GM18870 (cell line): ENCODE data around the gene NR6A1.

Experiments
- ATAC-seq: cut with Tn5 transposase; IDR thresholded peaks from one replicate; pipeline ENCODE4 v1.9.1; 2021; ENCODE audit warnings: moderate library complexity; ENCODE audit not compliant: unreplicated experiment

NR6A1 gene

DNA sequence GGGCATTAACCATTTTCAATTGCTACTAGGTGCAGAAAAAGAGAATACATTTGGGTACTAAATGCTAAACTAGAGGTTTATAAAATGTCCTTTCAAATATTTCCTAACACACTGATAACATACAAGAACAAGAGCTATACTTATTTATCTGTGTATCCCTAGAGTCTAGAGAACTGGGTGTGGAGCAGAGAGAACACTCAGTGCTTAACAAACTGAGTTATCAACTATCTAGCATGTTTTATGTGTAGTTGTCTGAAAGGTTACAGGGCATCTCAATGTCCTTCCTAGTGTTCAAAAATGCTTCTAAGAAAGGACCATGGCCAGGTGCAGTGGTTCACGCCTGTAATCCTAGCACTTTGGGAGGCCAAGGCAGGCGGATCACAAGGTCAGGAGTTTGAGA lies 40.3 kb downstream of the NR6A1 start:
- no peak for ATAC-seq

DNA sequence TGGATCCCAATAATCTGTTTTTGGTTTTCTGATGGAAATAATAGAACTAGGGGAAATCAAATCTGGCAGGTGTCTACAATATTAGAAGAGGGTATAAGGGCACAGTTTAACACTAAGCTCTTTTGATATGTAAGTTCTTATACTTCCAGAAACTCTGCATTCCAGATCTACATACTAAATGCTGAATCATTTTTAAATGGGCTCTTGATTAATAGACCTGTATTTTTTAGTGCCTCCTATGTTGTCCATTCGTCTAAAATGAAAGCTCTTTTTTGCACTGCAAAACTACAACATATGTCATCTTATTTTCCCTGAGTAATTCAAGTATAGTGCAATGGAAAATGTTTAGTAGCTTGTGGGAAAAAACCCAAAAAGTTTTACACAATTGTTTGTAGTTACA lies 44.2 kb downstream of the NR6A1 start:
- ATAC-seq: no peak

DNA sequence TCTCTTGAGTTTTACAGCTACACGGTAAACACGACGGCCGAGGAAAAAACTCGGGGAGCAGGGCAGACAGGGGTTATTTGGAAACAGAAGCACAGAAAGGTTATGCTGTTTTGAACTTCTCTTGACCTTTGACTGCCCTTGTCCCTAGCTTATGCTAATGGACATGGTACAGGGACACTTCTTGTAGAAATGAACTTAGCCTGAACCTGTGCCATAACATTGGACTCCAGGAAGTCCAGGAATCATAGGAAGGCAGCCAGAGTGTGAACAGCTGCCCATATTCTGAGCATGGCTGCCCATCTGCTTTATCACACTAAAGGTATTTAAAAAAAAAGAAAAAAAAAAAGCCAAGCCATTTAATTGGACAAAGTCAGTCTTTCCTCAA lies 46.1 kb downstream of the NR6A1 start:
- no peak for ATAC-seq

DNA sequence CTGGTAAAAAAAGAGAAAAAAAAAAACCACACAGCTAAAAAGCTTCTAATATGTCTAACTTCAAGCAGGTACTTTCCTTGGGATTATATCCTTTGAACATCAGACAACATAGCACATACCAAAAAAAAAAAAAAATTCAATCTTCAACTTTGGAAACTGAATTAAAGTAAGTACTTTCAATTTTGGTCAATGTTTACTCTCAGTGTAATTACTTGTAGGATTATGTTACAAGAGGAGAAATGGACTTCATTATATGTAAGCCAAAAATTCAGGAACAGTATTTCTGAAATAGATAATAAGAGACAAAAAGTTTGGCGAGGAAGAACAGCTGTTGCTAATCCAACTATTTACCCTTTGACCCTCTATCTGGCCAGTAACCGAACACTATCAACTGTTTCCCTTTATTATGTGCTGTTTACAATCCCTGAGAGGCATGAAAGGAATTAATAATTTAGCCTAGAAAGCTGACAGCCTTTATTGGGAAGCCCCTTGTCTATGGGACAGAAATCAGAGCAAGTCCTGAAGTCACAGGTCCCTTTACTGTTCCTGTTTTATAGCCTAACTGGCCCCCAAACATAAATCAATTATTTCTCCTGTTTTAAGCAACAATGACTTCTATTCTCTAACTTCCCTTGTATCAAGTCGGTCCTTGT lies 46.6 kb downstream of the NR6A1 start:
- no peak for ATAC-seq

DNA sequence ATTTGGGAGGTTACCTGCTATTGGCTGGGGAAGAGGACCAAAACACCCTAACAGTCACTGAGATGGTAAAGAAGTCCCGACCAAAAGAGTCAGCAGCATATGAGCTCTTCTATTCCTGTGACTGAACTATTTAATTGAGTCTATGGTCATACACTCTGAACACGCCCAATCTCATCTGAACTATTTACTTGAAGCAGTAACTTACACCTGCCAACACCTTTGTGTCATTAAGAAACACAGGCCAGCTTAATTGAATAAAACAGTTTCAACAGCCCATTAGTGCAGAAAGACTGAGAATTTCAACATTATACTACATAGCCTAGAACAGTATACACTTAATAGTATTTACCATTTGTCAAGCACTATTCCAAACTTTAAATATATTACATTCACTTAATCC lies 47.8 kb downstream of the NR6A1 start:
- no peak for ATAC-seq

GRCh38 chr9:124721109-124721906 lies 49.8 kb downstream of the NR6A1 start:
- no peak for ATAC-seq

DNA sequence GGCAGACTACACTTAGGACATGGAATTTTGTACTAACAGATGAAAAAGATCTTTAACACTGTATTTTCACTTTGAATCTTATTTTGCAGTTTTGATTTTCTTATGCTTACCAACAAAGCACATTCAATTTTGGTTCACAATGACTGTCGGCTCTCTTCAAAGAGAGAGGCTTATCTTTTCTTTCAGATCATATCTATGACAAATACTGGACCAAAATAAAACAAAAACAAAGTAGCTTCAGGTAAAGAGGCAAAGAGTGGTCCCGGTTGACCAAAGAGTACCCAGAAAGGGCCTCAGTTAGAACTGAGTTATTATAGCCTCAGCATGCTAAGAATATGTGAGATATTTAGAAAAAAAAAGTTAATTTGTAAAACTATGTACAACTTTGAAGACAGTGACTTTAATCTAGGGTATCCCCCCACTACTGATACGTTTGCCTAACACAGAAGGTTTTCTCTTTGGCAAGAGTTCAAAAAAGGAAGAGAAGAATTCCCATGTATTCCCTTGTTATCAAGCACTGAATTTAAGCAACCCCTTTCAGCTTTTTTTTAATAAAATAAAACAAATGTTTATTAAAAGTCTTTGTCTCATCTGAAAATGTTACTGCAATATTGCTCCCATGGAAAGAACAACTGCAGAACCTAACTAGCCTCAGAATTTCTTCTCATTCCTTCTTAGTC lies 50.5 kb downstream of the NR6A1 start:
- no peak for ATAC-seq

- ATAC-seq: no peak
Measured at GRCh38 chr9:124718928-124719327, 52.2 kb downstream of the NR6A1 start.

DNA sequence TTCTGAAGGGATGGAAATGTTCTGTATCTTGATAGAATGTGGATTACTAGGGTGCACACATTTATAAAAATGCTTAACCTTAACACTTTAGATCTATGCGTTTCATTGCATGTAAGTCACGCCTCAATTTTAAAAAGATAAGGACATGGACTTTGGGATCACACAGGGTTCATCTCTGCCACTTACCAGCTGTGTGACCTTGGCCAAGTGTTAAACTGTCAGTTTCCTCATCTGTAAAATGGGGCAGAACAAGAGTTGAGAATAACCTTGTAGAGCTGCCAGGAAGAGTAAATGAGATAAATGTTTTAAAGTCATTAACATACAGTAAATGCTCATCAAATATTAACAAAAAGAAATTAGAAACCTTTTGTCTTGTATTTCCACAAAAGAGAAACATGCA lies 53.5 kb downstream of the NR6A1 start:
- no peak for ATAC-seq

DNA sequence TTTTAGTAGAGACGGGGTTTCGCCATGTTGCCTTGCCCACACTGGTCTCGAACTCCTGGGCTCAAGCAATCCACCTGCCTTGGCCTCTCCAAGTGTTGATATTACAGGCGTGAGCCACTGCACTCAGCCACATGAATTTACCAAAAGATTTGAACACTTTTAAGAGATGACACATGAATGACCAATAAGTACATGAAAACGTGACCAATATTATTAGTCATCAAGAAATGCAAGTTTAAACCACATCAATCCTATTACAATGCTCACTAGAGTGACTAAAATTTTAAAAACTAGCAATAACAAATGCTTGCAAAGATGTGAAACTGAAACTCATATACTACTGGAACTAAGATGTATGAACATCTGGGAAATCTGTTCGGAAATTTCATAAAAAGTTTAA lies 54.3 kb downstream of the NR6A1 start:
- no peak for ATAC-seq

- no peak for ATAC-seq
Measured at GRCh38 chr9:124710766-124711165, 60.3 kb downstream of the NR6A1 start.

- ATAC-seq: no peak
Measured at GRCh38 chr9:124709292-124709690, 61.8 kb downstream of the NR6A1 start.

DNA sequence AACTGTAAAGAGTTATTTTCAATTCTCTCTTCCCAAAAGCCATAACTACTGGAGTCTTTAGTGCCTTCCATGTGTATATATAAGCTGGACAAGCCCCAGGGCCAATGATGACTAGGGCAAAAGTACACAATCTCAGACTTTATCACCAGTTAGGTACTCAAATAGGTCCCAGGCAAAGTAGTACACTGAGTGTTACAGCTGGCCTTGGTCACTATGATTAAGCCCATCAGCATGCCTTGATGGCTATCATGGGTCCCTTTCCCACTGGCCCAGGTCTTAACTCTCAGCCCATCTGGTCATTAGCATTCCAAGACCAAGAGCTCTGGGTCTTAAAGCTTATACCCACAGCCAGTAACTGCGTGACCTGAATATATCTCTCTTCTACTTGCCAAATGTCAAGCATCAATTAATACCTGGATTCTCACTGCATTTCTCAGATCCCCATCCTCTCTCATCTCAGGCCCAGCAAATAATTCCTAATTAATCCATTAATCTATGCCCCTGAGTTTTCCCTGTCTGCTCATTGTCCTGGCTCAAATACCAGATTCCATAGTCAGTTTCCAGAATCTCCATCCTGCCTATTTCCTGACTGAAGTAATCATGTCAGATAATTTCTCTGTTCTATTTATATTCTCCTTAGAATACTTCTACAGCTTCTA lies 62.3 kb downstream of the NR6A1 start:
- ATAC-seq: no peak

- ATAC-seq: no peak
Measured at GRCh38 chr9:124708074-124708473, 63.0 kb downstream of the NR6A1 start.

- ATAC-seq: no peak
Measured at GRCh38 chr9:124707666-124708065, 63.4 kb downstream of the NR6A1 start.

DNA sequence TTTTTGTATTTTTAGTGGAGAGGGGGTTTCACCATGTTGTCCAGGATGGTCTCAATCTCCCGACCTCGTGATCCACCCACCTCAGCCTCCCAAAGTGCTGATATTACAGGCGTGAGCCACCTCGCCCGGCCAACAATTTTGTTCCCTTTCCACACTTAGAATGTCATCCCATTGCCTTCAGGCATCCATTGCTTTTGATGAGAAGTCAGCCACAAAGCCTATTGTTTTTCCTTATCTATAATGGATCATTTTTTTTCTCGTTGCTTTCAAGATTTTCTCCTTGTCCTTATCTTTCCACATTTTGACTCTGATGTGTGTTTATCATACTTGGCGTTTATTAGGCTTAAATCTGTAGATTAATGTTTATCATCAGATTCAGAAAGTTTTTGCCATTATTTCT lies 64.4 kb downstream of the NR6A1 start:
- ATAC-seq: no peak

GRCh38 chr9:124699575-124699974 lies 71.5 kb downstream of the NR6A1 start:
- no peak for ATAC-seq

GRCh38 chr9:124698265-124698664 lies 72.8 kb downstream of the NR6A1 start:
- ATAC-seq: no peak

DNA sequence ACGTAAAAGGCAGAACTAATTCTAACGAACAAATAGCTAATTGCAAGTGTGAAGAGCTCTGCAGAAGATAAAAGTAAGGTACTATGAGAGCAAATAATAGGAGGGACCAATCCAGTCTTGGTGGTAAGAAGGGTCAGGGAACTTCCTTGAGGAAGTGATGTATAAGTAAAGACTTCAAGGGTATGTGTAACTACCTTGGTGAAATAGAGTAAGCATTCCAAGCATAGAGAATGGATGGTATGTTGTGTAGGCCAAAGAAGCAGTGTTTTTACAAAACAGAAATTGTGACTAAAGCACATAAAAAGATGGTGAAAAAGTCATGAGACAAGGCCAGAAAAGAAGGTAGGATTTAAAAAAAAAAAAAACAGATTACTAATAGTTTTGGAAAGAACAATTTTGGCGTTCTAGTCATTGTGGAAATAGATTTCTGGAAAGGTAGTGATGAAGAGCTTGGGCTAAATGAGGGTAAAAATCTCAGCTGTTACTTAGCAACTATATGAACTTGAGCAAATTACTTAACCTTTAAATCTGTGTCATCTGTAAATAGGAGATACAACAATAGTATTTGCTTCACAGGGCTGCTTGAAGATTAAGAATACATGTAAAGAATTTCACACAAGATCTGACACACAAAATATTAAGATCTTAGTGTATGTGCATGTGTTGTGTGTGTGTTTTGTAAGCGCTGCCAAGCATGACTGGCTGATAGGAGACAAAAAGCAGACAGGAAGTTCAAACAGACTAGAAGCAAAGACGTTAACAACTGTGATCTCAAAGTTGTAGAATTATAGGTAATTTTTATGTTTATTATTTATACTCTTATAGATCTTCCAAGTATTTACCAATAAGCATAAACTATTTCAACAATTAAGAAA lies 73.5 kb downstream of the NR6A1 start:
- ATAC-seq: no peak

DNA sequence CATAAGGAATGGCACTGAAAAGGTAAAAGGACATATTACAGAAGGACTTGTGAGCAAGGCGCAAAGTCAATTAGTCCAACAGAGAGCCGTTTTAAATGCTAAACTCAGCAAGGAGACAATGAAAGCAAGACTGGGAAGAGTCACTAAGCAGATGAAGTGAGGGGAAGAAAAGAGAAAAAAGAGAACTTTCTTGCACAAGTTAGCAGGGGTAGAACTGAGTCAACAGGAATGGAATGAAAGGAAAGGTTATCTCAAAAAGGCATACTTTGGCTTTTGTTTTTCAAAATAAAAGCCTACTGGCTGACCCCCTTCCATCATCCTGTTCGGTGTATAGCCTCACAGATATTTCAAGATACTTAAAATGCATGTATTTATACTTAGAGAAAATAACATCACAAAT lies 75.0 kb downstream of the NR6A1 start:
- ATAC-seq: no peak
